HG02678 (cell line): ENCODE data around the gene C1orf226.
"Not testable (repeated sequence)": the region's sequence is repeated elsewhere in the genome, so short reads cannot be mapped to it uniquely, and the experiment has no call there.

Experiments
- ATAC-seq: cut with Tn5 transposase; IDR thresholded peaks from one replicate; pipeline ENCODE4 v1.9.1; 2021; ENCODE audit warnings: mild to moderate bottlenecking, moderate library complexity; ENCODE audit not compliant: unreplicated experiment

C1orf226 gene

GRCh38 chr1:162404550-162405160 is 23.1 kb downstream of the C1orf226 start:
- no peak for ATAC-seq

GRCh38 chr1:162405800-162406199 is 24.3 kb downstream of the C1orf226 start:
- no peak for ATAC-seq

- ATAC-seq, result no peak
These were observed 25.3 kb downstream of the C1orf226 start for GRCh38 chr1:162406811-162407210.

- ATAC-seq, result no peak
These were observed 26.0 kb downstream of the C1orf226 start for GRCh38 chr1:162407539-162407938.

- no peak for ATAC-seq
These were observed 30.5 kb downstream of the C1orf226 start, which contains the start of gene SH2D1B for GRCh38 chr1:162412002-162412401. Gene SH2D1B, minus strand, starts transcription at chr1:162412136. Its CDS starts 120 bp downstream, at chr1:162412016.

GRCh38 chr1:162416215-162416614 is 34.7 kb downstream of the C1orf226 start:
- no peak for ATAC-seq

GRCh38 chr1:162416909-162417308 is 35.4 kb downstream of the C1orf226 start:
- no peak for ATAC-seq

- no peak for ATAC-seq
These were observed 36.1 kb downstream of the C1orf226 start for GRCh38 chr1:162417650-162418049.

- not testable (repeated sequence) for ATAC-seq
These were observed 37.1 kb downstream of the C1orf226 start for GRCh38 chr1:162418584-162418983.

GRCh38 chr1:162419450-162419931 is 38.0 kb downstream of the C1orf226 start:
- ATAC-seq, result not testable (repeated sequence)

- ATAC-seq, result no peak
These were observed 38.6 kb downstream of the C1orf226 start for GRCh38 chr1:162420120-162420519.

GRCh38 chr1:162421258-162422164 is 40.0 kb downstream of the C1orf226 start:
- no peak for ATAC-seq

GRCh38 chr1:162422662-162423375 is 41.3 kb downstream of the C1orf226 start:
- ATAC-seq, result no peak

- no peak for ATAC-seq
These were observed 49.1 kb downstream of the C1orf226 start for GRCh38 chr1:162430583-162430982.

GRCh38 chr1:162432977-162433713 is 51.6 kb downstream of the C1orf226 start:
- not testable (repeated sequence) for ATAC-seq
